Uterus (tissue), 2 donors: Measurements from ENCODE around the gene CBX2.

ENCODE experiments used
- CTCF ChIP-seq, 4 experiments: fragments of 200-600 bp in 2 of 4; fragments of 450-650 bp in 2 of 4; sonication (generic) in 2 of 4; IDR thresholded peaks; one replicate each; pipeline ENCODE4 v1.5.1; 2016 to 2019; ENCODE audit warnings: antibody characterized with exemption in 4 of 4, mild to moderate bottlenecking in 2 of 4, moderate library complexity in 1 of 4
- POLR2A ChIP-seq, 2 donors: fragments of 450-650 bp; IDR thresholded peaks; one replicate each; pipeline ENCODE4 v1.6.1; 2016; ENCODE audit warnings: antibody characterized with exemption in 2 of 2, mild to moderate bottlenecking in 1 of 2, moderate library complexity in 1 of 2

- TF ChIP-seq POLR2A (IDR thresholded peaks at IDR 0.05) (no peak), CTCF (IDR thresholded peaks at IDR 0.05) (no peak)
Observed at GRCh38 chr17:79737046-79737921, 40.7 kb upstream of the CBX2 start.
